Measurements from ENCODE around the gene PDE11A. TPM values are rescaled to one million over a fixed set of nuclear protein-coding genes. Genes with fewer than 3 reads are reported as not detected.

Gene PDE11A
- total and polyA plus RNA-seq, 2 of the 13 experiments (the other 11 are each of a cell fraction or from before 2014, with no cell fraction given): 1.2 to 1.7 TPM

- Histone ChIP-seq H2AFZ (ENCODE audit: low read length) (no peak overlapping the region), H3K4me3 (replicated peaks in 1 of 3; ENCODE audit: insufficient read depth in 1 of 3, low read depth in 2 of 3, low read length in 3 of 3) (no peak overlapping the region), H3K4me2 (ENCODE audit: low read depth, low read length) (no peak overlapping the region), H3K79me2 (ENCODE audit: insufficient read depth, low read length) (no peaks in the 10 kb centered on the region), H3K27ac (ENCODE audit: extremely low read length, insufficient read depth, low read length) (no peak overlapping the region), H3K4me1 (ENCODE audit: insufficient read depth, low read length) (peaks cover 7% of the 10 kb centered on the region), H3K9me3 (ENCODE audit: low read length) (no peaks in the 10 kb centered on the region), H3K36me3 (replicated peaks in 1 of 2; ENCODE audit: control insufficient read depth in 1 of 2, insufficient read depth in 2 of 2, low read length in 2 of 2) (no peaks in the 10 kb centered on the region), H4K20me1 (ENCODE audit: insufficient read depth, low read length) (no peaks in the 10 kb centered on the region), H3K27me3 (ENCODE audit: control insufficient read depth in 1 of 2, insufficient read depth in 2 of 2, low read length in 2 of 2) (no peaks in the 10 kb centered on the region), H3K9ac (ENCODE audit: insufficient read depth, low read depth, low read length) (no peak overlapping the region)
- FAIRE-seq (no peak), DNase-seq (ENCODE audit: low spot score) (no peak), ATAC-seq (no peak)
- BruUV-seq (replicated peaks): no TSS peak
- TF ChIP-seq ZBTB1 (CRISPR knock-in tag; IDR thresholded peaks at IDR 0.05; ENCODE audit: borderline replicate concordance) (no peak), GATA4 (IDR thresholded peaks at IDR 0.05; ENCODE audit: borderline replicate concordance, low read depth) (no peak), ZNF775 (CRISPR knock-in tag; IDR thresholded peaks at IDR 0.05; ENCODE audit: borderline replicate concordance) (no peak), ZBTB7A (CRISPR knock-in tag; IDR thresholded peaks at IDR 0.05) (no peak), TFDP2 (CRISPR knock-in tag; IDR thresholded peaks at IDR 0.05) (no peak), SMAD9 (CRISPR knock-in tag; IDR thresholded peaks at IDR 0.05) (no peak), ZNF709 (CRISPR knock-in tag; IDR thresholded peaks at IDR 0.05) (no peak), ZFP37 (CRISPR knock-in tag; IDR thresholded peaks at IDR 0.05; ENCODE audit: borderline replicate concordance) (no peak), SAP130 (CRISPR knock-in tag; IDR thresholded peaks at IDR 0.05; ENCODE audit: low read depth) (no peak), ZNF251 (CRISPR knock-in tag; IDR thresholded peaks at IDR 0.05) (no peak), NFKB2 (CRISPR knock-in tag; IDR thresholded peaks at IDR 0.05; ENCODE audit: borderline replicate concordance) (no peak), REPIN1 (CRISPR knock-in tag; IDR thresholded peaks at IDR 0.05; ENCODE audit: borderline replicate concordance, low read depth) (no peak), NR2F2 (IDR thresholded peaks at IDR 0.05; ENCODE audit: borderline replicate concordance, low read depth) (no peak), ZNF782 (CRISPR knock-in tag; IDR thresholded peaks at IDR 0.05; ENCODE audit: borderline replicate concordance) (no peak)
- TF ChIP-seq, protein P1, sequence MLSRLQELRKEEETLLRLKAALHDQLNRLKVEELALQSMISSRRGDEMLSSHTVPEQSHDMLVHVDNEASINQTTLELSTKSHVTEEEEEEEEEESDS (CRISPR knock-in tag; IDR thresholded peaks at IDR 0.05; ENCODE audit: borderline replicate concordance): no peak
- TF ChIP-seq, protein P2, sequence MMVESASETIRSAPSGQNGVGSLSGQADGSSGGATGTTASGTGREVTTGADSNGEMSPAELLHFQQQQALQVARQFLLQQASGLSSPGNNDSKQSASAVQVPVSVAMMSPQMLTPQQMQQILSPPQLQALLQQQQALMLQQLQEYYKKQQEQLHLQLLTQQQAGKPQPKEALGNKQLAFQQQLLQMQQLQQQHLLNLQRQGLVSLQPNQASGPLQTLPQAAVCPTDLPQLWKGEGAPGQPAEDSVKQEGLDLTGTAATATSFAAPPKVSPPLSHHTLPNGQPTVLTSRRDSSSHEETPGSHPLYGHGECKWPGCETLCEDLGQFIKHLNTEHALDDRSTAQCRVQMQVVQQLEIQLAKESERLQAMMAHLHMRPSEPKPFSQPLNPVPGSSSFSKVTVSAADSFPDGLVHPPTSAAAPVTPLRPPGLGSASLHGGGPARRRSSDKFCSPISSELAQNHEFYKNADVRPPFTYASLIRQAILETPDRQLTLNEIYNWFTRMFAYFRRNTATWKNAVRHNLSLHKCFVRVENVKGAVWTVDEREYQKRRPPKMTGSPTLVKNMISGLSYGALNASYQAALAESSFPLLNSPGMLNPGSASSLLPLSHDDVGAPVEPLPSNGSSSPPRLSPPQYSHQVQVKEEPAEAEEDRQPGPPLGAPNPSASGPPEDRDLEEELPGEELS (CRISPR knock-in tag; IDR thresholded peaks at IDR 0.05): no peak
- WGBS (ENCODE audit: low lambda C conversion rate): 81% methylated on average over 13 of the region's 13 CpGs
- ChIA-PET POLR2A (no interaction called here), CTCF (ENCODE audit: low intra/inter-chr PET ratio, low total read pairs) (no interaction called here)
- intact Hi-C loops (cut with micrococcal nuclease; ENCODE audit: unreplicated experiment) (no loop called here), in situ Hi-C loops (cut with HindIII; ENCODE audit: extremely low pct_ligation_motif_present, low pct_unique_long_range_greater_than_20kb) (loop anchor here (5.0 to 10.0 kb wide), 2 partner anchors 240 to 563 kb away; no protein-coding TSS in a partner anchor)
Observed at GRCh38 chr2:177727577-177728398, 344.8 kb downstream of the PDE11A start.
